Measurements from ENCODE around the gene CENPH.

- TF ChIP-seq CTCF (IDR thresholded peaks at IDR 0.05; ENCODE audit: insufficient read depth, low read depth, low read length) (no peak), EZH2 (IDR thresholded peaks at IDR 0.05; ENCODE audit: insufficient read depth, low read length) (no peak)
Measured at GRCh38 chr5:69231281-69231680, 41.9 kb downstream of the CENPH start.
